Uterus (tissue), 2 donors: Measurements from ENCODE around the gene ADH5.

Experiments
- POLR2A ChIP-seq, 2 donors: fragments of 450-650 bp; IDR thresholded peaks; one replicate each; pipeline ENCODE4 v1.6.1; 2016; ENCODE audit warnings: antibody characterized with exemption in 2 of 2, mild to moderate bottlenecking in 1 of 2, moderate library complexity in 1 of 2
- TF ChIP-seq, protein P1 (sequence below), 4 experiments: fragments of 200-600 bp in 2 of 4; fragments of 450-650 bp in 2 of 4; sonication (generic) in 2 of 4; IDR thresholded peaks; one replicate each; pipeline ENCODE4 v1.5.1; 2016 to 2019; ENCODE audit warnings: antibody characterized with exemption in 4 of 4, mild to moderate bottlenecking in 2 of 4, moderate library complexity in 1 of 4

DNA sequence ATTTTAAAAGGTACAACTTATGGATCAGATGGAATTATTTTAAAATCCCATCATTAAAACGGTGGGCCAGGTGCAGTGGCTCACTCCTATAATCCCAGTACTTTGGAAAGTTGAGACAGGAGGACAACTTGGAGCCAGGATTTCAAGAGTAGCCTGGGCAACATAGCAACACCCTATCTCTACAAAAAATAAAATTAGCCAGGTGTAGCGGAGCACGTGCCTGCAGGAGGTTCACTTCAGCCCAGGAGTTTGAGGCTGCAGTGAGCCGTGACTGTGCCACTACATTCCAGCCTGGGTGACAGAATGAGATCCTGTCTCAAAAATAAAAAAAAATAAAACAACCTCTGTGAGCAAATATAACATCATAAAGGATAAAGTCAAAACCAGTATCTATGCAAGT, 11.4 kb downstream of the ADH5 start:
- TF ChIP-seq, protein P1, sequence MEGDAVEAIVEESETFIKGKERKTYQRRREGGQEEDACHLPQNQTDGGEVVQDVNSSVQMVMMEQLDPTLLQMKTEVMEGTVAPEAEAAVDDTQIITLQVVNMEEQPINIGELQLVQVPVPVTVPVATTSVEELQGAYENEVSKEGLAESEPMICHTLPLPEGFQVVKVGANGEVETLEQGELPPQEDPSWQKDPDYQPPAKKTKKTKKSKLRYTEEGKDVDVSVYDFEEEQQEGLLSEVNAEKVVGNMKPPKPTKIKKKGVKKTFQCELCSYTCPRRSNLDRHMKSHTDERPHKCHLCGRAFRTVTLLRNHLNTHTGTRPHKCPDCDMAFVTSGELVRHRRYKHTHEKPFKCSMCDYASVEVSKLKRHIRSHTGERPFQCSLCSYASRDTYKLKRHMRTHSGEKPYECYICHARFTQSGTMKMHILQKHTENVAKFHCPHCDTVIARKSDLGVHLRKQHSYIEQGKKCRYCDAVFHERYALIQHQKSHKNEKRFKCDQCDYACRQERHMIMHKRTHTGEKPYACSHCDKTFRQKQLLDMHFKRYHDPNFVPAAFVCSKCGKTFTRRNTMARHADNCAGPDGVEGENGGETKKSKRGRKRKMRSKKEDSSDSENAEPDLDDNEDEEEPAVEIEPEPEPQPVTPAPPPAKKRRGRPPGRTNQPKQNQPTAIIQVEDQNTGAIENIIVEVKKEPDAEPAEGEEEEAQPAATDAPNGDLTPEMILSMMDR (IDR thresholded peaks at IDR 0.05): no peak
- no peak for TF ChIP-seq POLR2A (IDR thresholded peaks at IDR 0.05)
